Cardiac muscle cell (in vitro differentiated cells and primary cell): Measurements from ENCODE around the gene SLC5A1. TPM values are rescaled to one million over a fixed set of nuclear protein-coding genes. Genes with fewer than 3 reads are reported as not detected.
"Not testable (repeated sequence)": the region's sequence is repeated elsewhere in the genome, so short reads cannot be mapped to it uniquely, and the experiment has no call there.

Experiments
- DNase-seq, 2 donors: peaks; one replicate each; pipeline versions ENCODE4 v3.0.0 to v3.0.0-alpha.2; 2010 to 2017; ENCODE audit warnings: low read depth in 1 of 2, low spot score in 1 of 2
- H3K27ac ChIP-seq: fragments of 200-600 bp; sonication (generic); 2 replicates; pipeline ENCODE4 v1.5.1; 2016
- H3K27me3 ChIP-seq: fragments of 200-600 bp; sonication (generic); 2 replicates; pipeline ENCODE4 v1.6.0; 2016; ENCODE audit warnings: control low read depth
- H3K36me3 ChIP-seq: fragments of 200-600 bp; sonication (generic); 2 replicates; pipeline ENCODE4 v1.5.1; 2016; ENCODE audit warnings: control low read depth
- H3K4me1 ChIP-seq: fragments of 200-600 bp; sonication (generic); 2 replicates; pipeline ENCODE4 v1.8.1; 2017; ENCODE audit warnings: low read depth, mild to moderate bottlenecking, mixed run types
- H3K4me3 ChIP-seq: fragments of 200-600 bp; sonication (generic); 2 replicates; pipeline ENCODE4 v1.5.1; 2016; ENCODE audit warnings: mild to moderate bottlenecking
- H3K9me3 ChIP-seq: fragments of 200-600 bp; sonication (generic); 2 replicates; pipeline ENCODE4 v1.5.1; 2017; ENCODE audit warnings: low read depth, mild to moderate bottlenecking, control low read depth
- CTCF ChIP-seq: IDR thresholded peaks from 2 replicates; pipeline ENCODE4 v1.5.1; 2012; ENCODE audit warnings: low read depth, mild to moderate bottlenecking, low read length
- polyA plus RNA-seq: library from polyadenylated mRNA; unstranded; fragments of >200 nt; fragmentation: Nextera tagmentation; extraction: Ambion mirVana; gene quantifications from 2 replicates; pipeline ENCODE4 v1.2.1, GENCODE V29; 2016
- total RNA-seq: library from RNA; depleted of rRNA; stranded (reverse); fragments of >200 nt; gene quantifications from 2 replicates; pipeline ENCODE4 v1.2.3, GENCODE V29; 2016

SLC5A1 gene
- total and polyA plus RNA-seq, 2 experiments from 2014 or later: 0.45 to 0.76 TPM

GRCh38 chr22:32157632-32158031 is 114.6 kb downstream of the SLC5A1 start:
- not testable (repeated sequence) for H3K9me3 ChIP-seq, H3K27me3 ChIP-seq, H3K36me3 ChIP-seq, DNase-seq, H3K4me1 ChIP-seq, H3K4me3 ChIP-seq, H3K27ac ChIP-seq

GRCh38 chr22:32158712-32159533 is 115.9 kb downstream of the SLC5A1 start, which contains the start of gene C22orf42:
C22orf42 (minus strand) TSS chr22:32159303; CDS start chr22:32159215, 88 bp downstream.
- DNase-seq: no peak
- H3K36me3 ChIP-seq: no peaks in the 10 kb centered on the region

GRCh38 chr22:32160411-32160810 is 117.3 kb downstream of the SLC5A1 start:
- not testable (repeated sequence) for H3K27ac ChIP-seq, H3K27me3 ChIP-seq, H3K4me3 ChIP-seq, H3K9me3 ChIP-seq, H3K4me1 ChIP-seq, DNase-seq, H3K36me3 ChIP-seq

More at GRCh38 chr22:32158712-32159533, 115.9 kb downstream of the SLC5A1 start, which contains the start of gene C22orf42:
- TF ChIP-seq CTCF: no peak
- Histone ChIP-seq H3K27ac (no peak within 1 kb of the TSS), H3K4me3 (no peak within 1 kb of the TSS), H3K9me3 (no peaks in the 10 kb centered on the region), H3K27me3 (no peaks in the 10 kb centered on the region), H3K4me1 (no peaks in the 10 kb centered on the region)

Other genes starting within 250 kb of the SLC5A1 start
- gene YWHAH, start 98.7 kb upstream of the SLC5A1 start, total RNA-seq: 58.4 and 70.8 TPM in 2 replicates
- gene YWHAH, start 98.7 kb upstream of the SLC5A1 start, polyA plus RNA-seq: 143 and 164 TPM in 2 replicates
- gene C22orf42, start 116.0 kb downstream of the SLC5A1 start, total RNA-seq: not detected in 2 replicates
- not detected in 2 replicates for gene C22orf42, start 116.0 kb downstream of the SLC5A1 start, polyA plus RNA-seq
- gene RFPL2, start 161.8 kb downstream of the SLC5A1 start, total RNA-seq: 0.25 and 0.51 TPM in 2 replicates
- gene RFPL2, start 161.8 kb downstream of the SLC5A1 start, polyA plus RNA-seq: 0.19 and 0.40 TPM in 2 replicates
- gene SLC5A4, start 212.1 kb downstream of the SLC5A1 start, total RNA-seq: not detected in 2 replicates
- not detected in 2 replicates for gene SLC5A4, start 212.1 kb downstream of the SLC5A1 start, polyA plus RNA-seq